Mucosa of descending colon (tissue), 3 donors: ENCODE measurements around the gene SCAF11. TPM values are rescaled to one million over a fixed set of nuclear protein-coding genes. Genes with fewer than 3 reads are reported as not detected.

Source experiments
- ATAC-seq: fragments of 200-7000 bp; cut with Tn5 transposase; one replicate; pipeline ENCODE4 v1.9.1; 2020; ENCODE audit warnings: mild to moderate bottlenecking, moderate library complexity
- DNase-seq, 3 donors: peaks; one replicate each; pipeline ENCODE4 v3.0.0-alpha.2; 2020
- H3K36me3 ChIP-seq: fragments of 200-600 bp; one replicate; pipeline ENCODE4 v1.8.0; 2021; ENCODE audit warnings: low read depth, mild to moderate bottlenecking
- H3K4me1 ChIP-seq: fragments of 200-600 bp; one replicate; pipeline ENCODE4 v1.8.0; 2021; ENCODE audit warnings: low read depth, mild to moderate bottlenecking
- H3K4me3 ChIP-seq: fragments of 200-600 bp; one replicate; pipeline ENCODE4 v1.8.0; 2021; ENCODE audit warnings: mild to moderate bottlenecking
- H3K9me3 ChIP-seq: fragments of 200-600 bp; one replicate; pipeline ENCODE4 v1.8.0; 2021; ENCODE audit warnings: mild to moderate bottlenecking
- intact Hi-C, 2 donors: fragments of 100-400 bp; cut with DNase I in 1 of 2; cut with micrococcal nuclease in 1 of 2; formaldehyde crosslinking; loops; one replicate each; pipeline versions ENCODE4 v1.11.0 to v1.11.1; 2022; cut with DNase I, micrococcal nuclease
- total RNA-seq, 3 donors: library from RNA; stranded (reverse); fragmentation: NEBNext Ultra II Directional in 2 of 3; extraction: Animal tissue kit (Norgen Biotek cat#: 25700) in 2 of 3; gene quantifications; one replicate each; pipeline versions ENCODE4 v1.2.1 to v1.2.4, GENCODE V29; 2021 to 2023
- TF ChIP-seq, protein P1 (sequence below): fragments of 200-600 bp; IDR thresholded peaks from one replicate; pipeline ENCODE4 v1.8.0; 2022; ENCODE audit warnings: antibody characterized with exemption, mild to moderate bottlenecking
- donor health status: DM: no; HTN: no; CAD: no; lungs with moderate emphysema.
- donor health status: DM: no; HTN: no; CAD: no.
- donor health status: DM: no; HTN: yes; CAD: no.

SCAF11 gene
- total RNA-seq, 3 donors from 2014 or later = 107 to 131 (median 122) TPM

GRCh38 chr12:45981075-45981837 lies 9.1 kb downstream of the SCAF11 start:
- H3K4me1 ChIP-seq = peaks cover 24% of the 10 kb centered on the region
- H3K36me3 ChIP-seq = no peaks in the 10 kb centered on the region
- intact Hi-C loops = no loop called here
- TF ChIP-seq, protein P1, sequence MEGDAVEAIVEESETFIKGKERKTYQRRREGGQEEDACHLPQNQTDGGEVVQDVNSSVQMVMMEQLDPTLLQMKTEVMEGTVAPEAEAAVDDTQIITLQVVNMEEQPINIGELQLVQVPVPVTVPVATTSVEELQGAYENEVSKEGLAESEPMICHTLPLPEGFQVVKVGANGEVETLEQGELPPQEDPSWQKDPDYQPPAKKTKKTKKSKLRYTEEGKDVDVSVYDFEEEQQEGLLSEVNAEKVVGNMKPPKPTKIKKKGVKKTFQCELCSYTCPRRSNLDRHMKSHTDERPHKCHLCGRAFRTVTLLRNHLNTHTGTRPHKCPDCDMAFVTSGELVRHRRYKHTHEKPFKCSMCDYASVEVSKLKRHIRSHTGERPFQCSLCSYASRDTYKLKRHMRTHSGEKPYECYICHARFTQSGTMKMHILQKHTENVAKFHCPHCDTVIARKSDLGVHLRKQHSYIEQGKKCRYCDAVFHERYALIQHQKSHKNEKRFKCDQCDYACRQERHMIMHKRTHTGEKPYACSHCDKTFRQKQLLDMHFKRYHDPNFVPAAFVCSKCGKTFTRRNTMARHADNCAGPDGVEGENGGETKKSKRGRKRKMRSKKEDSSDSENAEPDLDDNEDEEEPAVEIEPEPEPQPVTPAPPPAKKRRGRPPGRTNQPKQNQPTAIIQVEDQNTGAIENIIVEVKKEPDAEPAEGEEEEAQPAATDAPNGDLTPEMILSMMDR = no peak
- ATAC-seq = no peak
- no peak for DNase-seq
- H3K9me3 ChIP-seq = no peaks in the 10 kb centered on the region
- H3K4me3 ChIP-seq = no peak overlapping the region

DNA sequence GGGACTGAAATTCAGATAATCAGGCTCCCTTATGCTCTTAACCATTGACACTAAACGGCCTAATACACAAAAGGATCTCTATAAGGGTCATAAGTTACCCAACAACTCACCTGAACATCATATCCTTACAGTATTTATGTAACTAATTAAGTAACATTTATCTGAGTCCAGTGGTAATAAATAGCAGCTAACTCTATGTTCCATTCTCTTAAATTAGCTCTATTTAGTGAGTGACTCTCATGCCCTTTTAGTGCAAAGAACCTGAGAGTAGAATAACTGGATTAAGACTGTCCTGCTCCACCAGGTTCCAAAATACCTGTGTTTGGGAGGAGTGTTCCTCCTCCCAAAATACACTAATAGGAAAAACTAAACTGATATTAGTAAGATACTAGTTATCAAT lies 9.8 kb downstream of the SCAF11 start:
- TF ChIP-seq, protein P1 = no peak
- H3K4me1 ChIP-seq = peaks cover 24% of the 10 kb centered on the region
- ATAC-seq (no peak), DNase-seq (no peak)
- H3K4me3 ChIP-seq = no peak overlapping the region
- no peaks in the 10 kb centered on the region for H3K36me3 ChIP-seq
- intact Hi-C loops = no loop called here
- no peaks in the 10 kb centered on the region for H3K9me3 ChIP-seq

- intact Hi-C loops = no loop called here
- ATAC-seq = no peak
Measured at GRCh38 chr12:45978108-45978507, 12.3 kb downstream of the SCAF11 start.

DNA sequence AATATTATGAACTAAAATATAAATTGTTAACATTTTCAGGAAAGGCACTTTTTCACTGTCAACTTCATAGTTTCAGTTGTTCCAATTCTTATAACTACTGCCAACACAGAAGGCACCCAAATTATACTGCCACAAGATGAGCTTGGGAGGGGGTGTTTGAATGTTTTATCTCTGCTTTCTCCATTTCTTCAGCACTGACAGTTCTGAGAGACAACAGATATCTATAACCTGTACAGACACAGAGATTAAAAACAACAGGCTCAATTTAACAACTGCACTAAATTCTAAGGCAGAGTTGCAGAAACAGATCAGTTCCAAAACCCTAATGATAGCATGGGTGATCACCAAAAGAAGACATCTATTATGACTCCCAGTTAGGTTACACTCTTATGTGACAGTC lies 12.8 kb downstream of the SCAF11 start:
- intact Hi-C loops = no loop called here
- Histone ChIP-seq H3K4me3 (no peak overlapping the region), H3K36me3 (no peaks in the 10 kb centered on the region), H3K4me1 (peaks cover 22% of the 10 kb centered on the region), H3K9me3 (no peaks in the 10 kb centered on the region)
- TF ChIP-seq, protein P1 = no peak
- ATAC-seq (no peak), DNase-seq (no peak)

More at GRCh38 chr12:45978108-45978507, 12.3 kb downstream of the SCAF11 start:
- no peaks in the 10 kb centered on the region for H3K9me3 ChIP-seq
- TF ChIP-seq, protein P1 = no peak
- H3K36me3 ChIP-seq = no peaks in the 10 kb centered on the region
- H3K4me1 ChIP-seq = peaks cover 21% of the 10 kb centered on the region
- no peak for DNase-seq
- H3K4me3 ChIP-seq = no peak overlapping the region

DNA sequence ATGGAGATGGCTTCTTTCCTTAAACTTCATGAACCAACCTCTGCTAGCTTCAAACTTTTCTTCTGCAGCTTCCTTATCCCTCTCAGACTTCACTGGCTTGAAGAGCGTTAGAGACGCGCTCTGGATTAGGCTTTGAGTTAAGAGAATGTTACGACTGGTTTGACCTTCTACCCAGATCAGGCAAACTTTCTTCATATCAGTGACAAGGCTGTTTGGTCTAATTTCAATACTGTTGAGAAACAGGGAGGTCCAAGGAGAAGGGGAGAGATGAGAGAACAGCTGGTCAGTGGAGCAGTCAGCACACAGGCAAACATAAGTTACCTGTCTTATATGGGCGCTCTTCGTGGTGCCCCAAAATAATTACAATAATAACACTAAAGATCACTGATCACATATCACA lies 14.9 kb downstream of the SCAF11 start:
- H3K4me3 ChIP-seq = no peak overlapping the region
- intact Hi-C loops = no loop called here
- no peak for DNase-seq
- H3K9me3 ChIP-seq = no peaks in the 10 kb centered on the region
- H3K4me1 ChIP-seq = peaks cover 14% of the 10 kb centered on the region
- TF ChIP-seq, protein P1 = no peak
- ATAC-seq = no peak
- H3K36me3 ChIP-seq = no peaks in the 10 kb centered on the region
